ENCODE results near the gene RCAN2. TPM values are rescaled to one million over a fixed set of nuclear protein-coding genes. Genes with fewer than 3 reads are reported as not detected.

RCAN2 gene
- total and polyA plus RNA-seq, 9 of the 15 experiments (the other 6 are each of a cell fraction or from before 2014, with no cell fraction given), result 0.04 TPM; not detected in 8

DNA sequence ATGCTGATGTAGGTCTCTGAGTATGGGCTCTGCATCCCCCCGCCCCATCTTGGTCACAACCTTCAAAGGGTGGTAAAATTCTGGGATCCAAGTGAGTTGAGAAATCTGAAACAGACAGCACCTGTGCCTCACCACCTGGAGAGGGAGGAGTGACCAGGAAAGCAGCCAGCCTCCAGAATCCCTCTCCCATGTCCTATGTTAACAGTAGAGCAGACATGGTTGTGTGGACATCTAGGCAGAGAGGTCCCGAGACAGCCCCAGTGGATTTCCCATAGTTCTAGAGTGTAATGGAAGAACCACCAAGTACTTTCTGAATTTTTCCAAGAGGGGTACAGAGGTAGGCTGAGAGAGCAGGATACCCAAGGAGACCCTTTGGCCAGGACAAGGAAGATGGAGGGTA, 216.7 kb downstream of the RCAN2 start:
- Histone ChIP-seq H3K36me3 (ENCODE audit: control insufficient read depth, insufficient read depth, low read length) (no peaks in the 10 kb centered on the region), H4K20me1 (replicated peaks; ENCODE audit: control insufficient read depth, insufficient read depth, low read length) (no peaks in the 10 kb centered on the region), H3K27me3 (ENCODE audit: control insufficient read depth in 2 of 2, insufficient read depth in 2 of 2, low read length in 2 of 2) (no peaks in the 10 kb centered on the region), H3K9me3 (replicated peaks; ENCODE audit: control insufficient read depth, insufficient read depth, low read depth, low read length) (no peaks in the 10 kb centered on the region), H3K9me1 (ENCODE audit: control insufficient read depth, insufficient read depth, low read length) (no peaks in the 10 kb centered on the region), H3K4me2 (ENCODE audit: insufficient read depth, low read length) (no peak overlapping the region), H3K79me2 (ENCODE audit: control insufficient read depth, insufficient read depth, low read length) (no peaks in the 10 kb centered on the region), H3K4me3 (no peak overlapping the region), H2AFZ (ENCODE audit: low read depth, low read length) (no peak overlapping the region), H3K4me1 (replicated peaks in 1 of 2; ENCODE audit: control insufficient read depth in 2 of 2, insufficient read depth in 2 of 2, low read length in 2 of 2) (no peaks in the 10 kb centered on the region), H3K9ac (ENCODE audit: insufficient read depth in 1 of 2, low read depth in 2 of 2, low read length in 2 of 2) (no peak overlapping the region), H3K27ac (ENCODE audit: extremely low read depth, low read depth, low read length) (no peak overlapping the region)
- FAIRE-seq, result no peak
- TF ChIP-seq FOXJ2 (tag; IDR thresholded peaks at IDR 0.05), result no peak
- intact Hi-C loops (cut with micrococcal nuclease) (no loop called here), in situ Hi-C loops (cut with MboI) (no loop called here)
- POLR2A ChIA-PET, result no interaction called here
- CTCF ChIA-PET (ENCODE audit: low intra/inter-chr PET ratio), result no interaction called here
- ATAC-seq, result no peak
- WGBS (ENCODE audit: insufficient coverage, low coverage, missing lambda C conversion rate), result 0% methylated on average over 2 of the region's 2 CpGs
- no TSS peak for BruUV-seq (replicated peaks)
- no peak for DNase-seq (ENCODE audit: extremely low read depth in 1 of 4, low spot score in 3 of 4)

DNA sequence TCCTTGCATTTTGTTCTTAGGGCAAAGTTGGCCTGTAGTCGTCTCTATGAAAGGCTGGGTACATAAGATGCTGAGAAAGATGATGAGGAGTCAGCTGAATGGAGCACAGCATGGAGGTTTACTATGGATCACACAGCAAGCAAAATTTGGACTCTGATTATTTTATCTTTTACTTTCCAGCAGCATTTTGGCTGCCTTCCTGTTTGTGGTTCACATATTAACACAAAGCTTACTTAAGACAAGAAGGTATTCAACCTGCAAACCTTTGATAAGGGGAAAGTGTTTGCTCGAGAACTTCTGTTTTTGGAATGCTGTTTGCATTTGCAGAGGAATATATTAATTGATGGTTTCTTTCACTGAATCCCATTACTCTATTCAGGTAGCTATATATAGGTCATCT, 217.3 kb downstream of the RCAN2 start:
- no peak for ATAC-seq
- TF ChIP-seq CHCHD3 (CRISPR knock-in tag; IDR thresholded peaks at IDR 0.05) (no peak), TEAD1 (CRISPR knock-in tag; IDR thresholded peaks at IDR 0.05) (no peak), ARID1B (IDR thresholded peaks at IDR 0.05) (peak; percentile 55; the same call in 1 of the 2 replicates), NFIC (IDR thresholded peaks at IDR 0.05) (peak; percentile 26; the same call in 1 of the 2 replicates), KLF16 (IDR thresholded peaks at IDR 0.05) (0 out of 2 replicates have a peak, but pooled peaks have one; percentile 12), TARDBP (IDR thresholded peaks at IDR 0.05) (no peak), CBX3 (IDR thresholded peaks at IDR 0.05; ENCODE audit: borderline replicate concordance in 1 of 2, low read length in 2 of 2) (no peak), HMG20A (CRISPR knock-in tag; conservative IDR thresholded peaks at IDR 0.05) (no peak), CBFA2T2 (conservative IDR thresholded peaks at IDR 0.05) (peak; percentile 48; the same call in 1 of the 2 replicates), TEAD4 (IDR thresholded peaks at IDR 0.05; ENCODE audit: low read length) (peak; percentile 72), TEAD4 (CRISPR knock-in tag; IDR thresholded peaks at IDR 0.05; ENCODE audit: borderline replicate concordance) (no peak), RAD21 (CRISPR knock-in tag; conservative IDR thresholded peaks at IDR 0.05 in 1 of 2, IDR thresholded peaks at IDR 0.05 in 1 of 2) (no peak)
- TF ChIP-seq, protein P1, sequence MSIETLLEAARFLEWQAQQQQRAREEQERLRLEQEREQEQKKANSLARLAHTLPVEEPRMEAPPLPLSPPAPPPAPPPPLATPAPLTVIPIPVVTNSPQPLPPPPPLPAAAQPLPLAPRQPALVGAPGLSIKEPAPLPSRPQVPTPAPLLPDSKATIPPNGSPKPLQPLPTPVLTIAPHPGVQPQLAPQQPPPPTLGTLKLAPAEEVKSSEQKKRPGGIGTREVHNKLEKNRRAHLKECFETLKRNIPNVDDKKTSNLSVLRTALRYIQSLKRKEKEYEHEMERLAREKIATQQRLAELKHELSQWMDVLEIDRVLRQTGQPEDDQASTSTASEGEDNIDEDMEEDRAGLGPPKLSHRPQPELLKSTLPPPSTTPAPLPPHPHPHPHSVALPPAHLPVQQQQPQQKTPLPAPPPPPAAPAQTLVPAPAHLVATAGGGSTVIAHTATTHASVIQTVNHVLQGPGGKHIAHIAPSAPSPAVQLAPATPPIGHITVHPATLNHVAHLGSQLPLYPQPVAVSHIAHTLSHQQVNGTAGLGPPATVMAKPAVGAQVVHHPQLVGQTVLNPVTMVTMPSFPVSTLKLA (conservative IDR thresholded peaks at IDR 0.05), result no peak
- TF ChIP-seq, protein P2, sequence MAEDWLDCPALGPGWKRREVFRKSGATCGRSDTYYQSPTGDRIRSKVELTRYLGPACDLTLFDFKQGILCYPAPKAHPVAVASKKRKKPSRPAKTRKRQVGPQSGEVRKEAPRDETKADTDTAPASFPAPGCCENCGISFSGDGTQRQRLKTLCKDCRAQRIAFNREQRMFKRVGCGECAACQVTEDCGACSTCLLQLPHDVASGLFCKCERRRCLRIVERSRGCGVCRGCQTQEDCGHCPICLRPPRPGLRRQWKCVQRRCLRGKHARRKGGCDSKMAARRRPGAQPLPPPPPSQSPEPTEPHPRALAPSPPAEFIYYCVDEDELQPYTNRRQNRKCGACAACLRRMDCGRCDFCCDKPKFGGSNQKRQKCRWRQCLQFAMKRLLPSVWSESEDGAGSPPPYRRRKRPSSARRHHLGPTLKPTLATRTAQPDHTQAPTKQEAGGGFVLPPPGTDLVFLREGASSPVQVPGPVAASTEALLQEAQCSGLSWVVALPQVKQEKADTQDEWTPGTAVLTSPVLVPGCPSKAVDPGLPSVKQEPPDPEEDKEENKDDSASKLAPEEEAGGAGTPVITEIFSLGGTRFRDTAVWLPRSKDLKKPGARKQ (CRISPR knock-in tag; IDR thresholded peaks at IDR 0.05), result no peak

More for the DNA sequence above, 217.3 kb downstream of the RCAN2 start:
- no peak overlapping the region for H3K9ac ChIP-seq (ENCODE audit: insufficient read depth in 1 of 2, low read depth in 2 of 2, low read length in 2 of 2)
- ChIA-PET CTCF (ENCODE audit: low intra/inter-chr PET ratio) (no interaction called here), POLR2A (no interaction called here)
- intact Hi-C loops (cut with micrococcal nuclease), result no loop called here
- no peaks in the 10 kb centered on the region for H3K4me1 ChIP-seq (replicated peaks in 1 of 2; ENCODE audit: control insufficient read depth in 2 of 2, insufficient read depth in 2 of 2, low read length in 2 of 2)
- H4K20me1 ChIP-seq (replicated peaks; ENCODE audit: control insufficient read depth, insufficient read depth, low read length), result no peaks in the 10 kb centered on the region
- no peak overlapping the region for H3K27ac ChIP-seq (ENCODE audit: extremely low read depth, low read depth, low read length)
- DNase-seq (ENCODE audit: extremely low read depth in 1 of 4, low spot score in 3 of 4) (peak in 1 of 4 experiments; percentile 6), FAIRE-seq (no peak)
- no peak overlapping the region for H3K4me2 ChIP-seq (ENCODE audit: insufficient read depth, low read length)
- H3K79me2 ChIP-seq (ENCODE audit: control insufficient read depth, insufficient read depth, low read length), result no peaks in the 10 kb centered on the region
- in situ Hi-C loops (cut with MboI), result no loop called here
- no peaks in the 10 kb centered on the region for H3K36me3 ChIP-seq (ENCODE audit: control insufficient read depth, insufficient read depth, low read length)
- no TSS peak for BruUV-seq (replicated peaks)
- H3K27me3 ChIP-seq (ENCODE audit: control insufficient read depth in 2 of 2, insufficient read depth in 2 of 2, low read length in 2 of 2), result no peaks in the 10 kb centered on the region
- H3K9me1 ChIP-seq (ENCODE audit: control insufficient read depth, insufficient read depth, low read length), result no peaks in the 10 kb centered on the region
- H3K9me3 ChIP-seq (replicated peaks; ENCODE audit: control insufficient read depth, insufficient read depth, low read depth, low read length), result no peaks in the 10 kb centered on the region
- H2AFZ ChIP-seq (ENCODE audit: low read depth, low read length), result no peak overlapping the region
- no peak overlapping the region for H3K4me3 ChIP-seq
- WGBS (ENCODE audit: insufficient coverage, low coverage, missing lambda C conversion rate), result 0% methylated on average over 2 of the region's 2 CpGs

Data from K562 (cell line).